Keratinocyte (primary cell): Measurements from ENCODE around the gene CD226.

Source experiments
- CTCF ChIP-seq, 3 experiments: IDR thresholded peaks in 1 of 3; conservative IDR thresholded peaks in 1 of 3; optimal IDR thresholded peaks in 1 of 3; 2 replicates in 2 of 3; 3 replicates in 1 of 3; pipeline versions ENCODE3 to v1.5.1; 2011; ENCODE audit warnings: low read length in 3 of 3, mild to moderate bottlenecking in 3 of 3, moderate library complexity in 2 of 3, control low read depth in 1 of 3, inconsistent platforms in 1 of 3; ENCODE audit not compliant: insufficient read depth in 2 of 3; ENCODE audit errors: extremely low read depth in 1 of 3
- EZH2 ChIP-seq: IDR thresholded peaks from one replicate; pipeline ENCODE4 v1.6.1; 2012; ENCODE audit warnings: inconsistent platforms, mild to moderate bottlenecking, low read length, moderate library complexity

DNA sequence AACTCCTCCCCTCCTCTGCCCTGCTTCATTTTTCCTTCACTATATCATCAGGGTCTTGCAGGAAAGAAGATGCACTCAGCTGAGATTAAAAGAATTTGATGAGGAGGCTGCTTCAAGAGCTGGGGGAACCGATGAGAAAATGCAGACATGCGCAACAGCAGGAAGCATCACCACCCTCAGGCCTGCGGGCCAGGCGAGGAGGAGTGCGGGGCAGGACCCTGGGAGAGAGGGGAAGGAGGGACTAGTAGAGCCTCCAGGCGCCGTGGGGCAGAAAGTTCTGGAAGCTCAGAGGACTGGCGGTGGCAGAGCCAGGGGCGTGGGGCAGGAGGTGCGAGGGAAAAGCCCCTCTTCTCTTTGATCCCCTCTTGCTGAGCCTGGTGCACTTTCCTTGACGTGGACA is 108.2 kb downstream of the CD226 start:
- no peak for TF ChIP-seq EZH2
- TF ChIP-seq CTCF (optimal IDR thresholded peaks at IDR 0.05 in 1 of 3, IDR thresholded peaks at IDR 0.05 in 1 of 3, conservative IDR thresholded peaks at IDR 0.05 in 1 of 3; ENCODE audit: extremely low read depth in 1 of 3, insufficient read depth in 2 of 3, low read length in 3 of 3): no peak
